Body of pancreas (tissue), 4 donors: Measurements from ENCODE around the gene KLHL40. TPM values are rescaled to one million over a fixed set of nuclear protein-coding genes. Genes with fewer than 3 reads are reported as not detected.

Experiments
- ATAC-seq: fragments of 150-250 bp; one replicate; pipeline ENCODE4 v1.9.1; 2016
- DNase-seq, 4 donors: peaks; one replicate each; pipeline ENCODE4 v3.0.0-alpha.2; 2019
- H3K27ac ChIP-seq, 4 donors: fragments of 200-600 bp; sonication (generic); 1 replicate in 3 of 4; 2 replicates in 1 of 4; pipeline versions ENCODE4 v1.5.1 to v1.6.1; 2016 to 2019; ENCODE audit warnings: mild to moderate bottlenecking in 1 of 4, mixed read lengths in 1 of 4, moderate library complexity in 1 of 4
- H3K27me3 ChIP-seq, 2 donors: fragments of 200-600 bp; sonication (generic); one replicate each; pipeline ENCODE4 v1.6.0; 2016; ENCODE audit warnings: mild to moderate bottlenecking in 1 of 2
- H3K36me3 ChIP-seq, 2 donors: fragments of 200-600 bp; sonication (generic); replicated peaks in 1 of 2; 2 replicates each; pipeline ENCODE4 v1.5.1; 2016; ENCODE audit warnings: low read depth in 2 of 2; ENCODE audit not compliant: insufficient read depth in 1 of 2
- H3K4me1 ChIP-seq: fragments of 200-600 bp; sonication (generic); one replicate; pipeline ENCODE4 v1.6.0; 2016
- H3K4me3 ChIP-seq, 2 donors: fragments of 200-600 bp; sonication (generic); 1 replicate in 1 of 2; 2 replicates in 1 of 2; pipeline ENCODE4 v1.5.1; 2016 to 2019
- H3K9me3 ChIP-seq, 3 donors: fragments of 200-600 bp; sonication (generic); 1 replicate in 2 of 3; 2 replicates in 1 of 3; pipeline ENCODE4 v1.5.1; 2016
- CTCF ChIP-seq, 7 experiments: fragments of 450-650 bp in 4 of 7; fragments of 200-600 bp in 3 of 7; sonication (generic) in 3 of 7; IDR thresholded peaks; one replicate each; pipeline ENCODE4 v1.5.1; 2016 to 2019; ENCODE audit warnings: antibody characterized with exemption in 7 of 7
- POLR2A ChIP-seq, 3 donors: fragments of 450-650 bp; IDR thresholded peaks; one replicate each; pipeline ENCODE4 v1.6.1; 2016; ENCODE audit warnings: antibody characterized with exemption in 3 of 3, mild to moderate bottlenecking in 2 of 3
- WGBS, 2 donors: methylation state at CpG; one replicate each; pipeline ENCODE4 v1.1.5; 2017; 5-methylcytosine and 5-hydroxymethylcytosine counted together
- intact Hi-C: fragments of 100-400 bp; cut with DNase I; formaldehyde crosslinking; loops from one replicate; pipeline ENCODE4 v1.15.1; 2023
- total RNA-seq, 2 donors: library from RNA; depleted of rRNA; stranded (reverse); fragments of >200 nt; gene quantifications; one replicate each; pipeline ENCODE4 v1.1.0, GENCODE V29; 2016

The KLHL40 gene
- total RNA-seq, 2 donors from 2014 or later: not detected

GRCh38 chr3:42728668-42729364, 43.5 kb downstream of the KLHL40 start:
- H3K4me3 ChIP-seq: no peak overlapping the region
- H3K36me3 ChIP-seq: no peaks in the 10 kb centered on the region
- no peaks in the 10 kb centered on the region for H3K9me3 ChIP-seq
- WGBS, 2 donors: 67 to 82% methylated on average over 3 of the region's 3 CpGs
- ATAC-seq (no peak), DNase-seq (no peak)
- H3K27ac ChIP-seq: no peak overlapping the region
- intact Hi-C loops: no loop called here
- peaks cover 12% of the 10 kb centered on the region for H3K4me1 ChIP-seq
- H3K27me3 ChIP-seq: no peaks in the 10 kb centered on the region
- TF ChIP-seq POLR2A (IDR thresholded peaks at IDR 0.05) (no peak), CTCF (IDR thresholded peaks at IDR 0.05) (no peak)

- Histone ChIP-seq H3K4me3 (no peak overlapping the region), H3K36me3 (no peaks in the 10 kb centered on the region), H3K27ac (no peak overlapping the region), H3K27me3 (no peaks in the 10 kb centered on the region), H3K4me1 (peaks cover 12% of the 10 kb centered on the region), H3K9me3 (no peaks in the 10 kb centered on the region)
- intact Hi-C loops: no loop called here
- WGBS, 2 donors: 62 to 71% methylated on average over 6 of the region's 6 CpGs
- TF ChIP-seq CTCF (IDR thresholded peaks at IDR 0.05) (no peak), POLR2A (IDR thresholded peaks at IDR 0.05) (no peak)
- ATAC-seq (no peak), DNase-seq (no peak)
Observed at GRCh38 chr3:42729404-42730145, 44.2 kb downstream of the KLHL40 start.

- Histone ChIP-seq H3K27me3 (no peaks in the 10 kb centered on the region), H3K9me3 (no peaks in the 10 kb centered on the region), H3K36me3 (no peaks in the 10 kb centered on the region), H3K4me1 (peaks cover 12% of the 10 kb centered on the region), H3K4me3 (no peak overlapping the region), H3K27ac (no peak overlapping the region)
- ATAC-seq: no peak
- no peak for DNase-seq
- intact Hi-C loops: no loop called here
- WGBS, 2 donors: 81% methylated on average over 8 to 11 of the region's 11 CpGs
- no peak for TF ChIP-seq POLR2A (IDR thresholded peaks at IDR 0.05)
- no peak for TF ChIP-seq CTCF (IDR thresholded peaks at IDR 0.05)
Observed at GRCh38 chr3:42730294-42730693, 45.0 kb downstream of the KLHL40 start.

- Histone ChIP-seq H3K27ac (no peak overlapping the region), H3K4me3 (no peak overlapping the region), H3K36me3 (no peaks in the 10 kb centered on the region), H3K9me3 (no peaks in the 10 kb centered on the region), H3K27me3 (no peaks in the 10 kb centered on the region), H3K4me1 (peaks cover 12% of the 10 kb centered on the region)
- ATAC-seq (no peak), DNase-seq (no peak)
- WGBS, 2 donors: 74 to 82% methylated on average over 2 to 3 of the region's 3 CpGs
- intact Hi-C loops: no loop called here
- TF ChIP-seq CTCF (IDR thresholded peaks at IDR 0.05) (no peak), POLR2A (IDR thresholded peaks at IDR 0.05) (no peak)
Observed at GRCh38 chr3:42730706-42731420, 45.5 kb downstream of the KLHL40 start.
